Measurements from ENCODE around the gene MAPK8IP1. TPM values are rescaled to one million over a fixed set of nuclear protein-coding genes. Genes with fewer than 3 reads are reported as not detected.

Gene MAPK8IP1
- total RNA-seq, 1 donor = 8.0 TPM

DNA sequence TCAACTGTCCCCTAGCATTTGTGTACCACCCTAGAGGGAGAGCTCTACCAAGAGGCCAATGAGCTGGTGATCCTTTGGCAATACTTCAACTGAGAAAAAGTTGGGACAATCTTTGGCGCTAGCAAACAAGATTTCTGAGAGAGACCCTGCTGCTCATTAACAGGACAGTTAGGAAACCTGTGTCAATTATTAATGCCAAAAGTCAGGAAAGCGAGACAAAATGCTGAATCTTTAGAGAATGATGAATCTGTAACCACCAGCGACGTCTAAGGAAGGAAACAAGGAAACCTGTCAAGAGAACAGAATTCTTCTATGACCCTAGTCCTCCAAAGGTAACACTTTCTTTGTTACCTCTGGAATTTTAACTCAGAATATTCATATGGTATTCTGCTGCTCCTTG lies 56.9 kb downstream of the MAPK8IP1 start:
- Histone ChIP-seq H3K79me2 (ENCODE audit: insufficient read depth, low read length) (no peaks in the 10 kb centered on the region), H3K4me2 (ENCODE audit: insufficient read depth, low read length) (no peak overlapping the region), H3K27me3 (ENCODE audit: insufficient read depth, low read length) (no peaks in the 10 kb centered on the region), H3K4me1 (ENCODE audit: insufficient read depth, low read length) (no peaks in the 10 kb centered on the region), H2AFZ (ENCODE audit: low read length) (no peak overlapping the region), H3K9me3 (ENCODE audit: low read depth, low read length) (no peaks in the 10 kb centered on the region), H3K36me3 (ENCODE audit: insufficient read depth, low read length) (peaks cover 40% of the 10 kb centered on the region), H3K27ac (ENCODE audit: low read depth, low read length) (no peak overlapping the region), H3K4me3 (ENCODE audit: insufficient read depth, low read length) (no peak overlapping the region), H4K20me1 (ENCODE audit: insufficient read depth, low read length) (peaks cover 3% of the 10 kb centered on the region)
- TF ChIP-seq, protein P1, sequence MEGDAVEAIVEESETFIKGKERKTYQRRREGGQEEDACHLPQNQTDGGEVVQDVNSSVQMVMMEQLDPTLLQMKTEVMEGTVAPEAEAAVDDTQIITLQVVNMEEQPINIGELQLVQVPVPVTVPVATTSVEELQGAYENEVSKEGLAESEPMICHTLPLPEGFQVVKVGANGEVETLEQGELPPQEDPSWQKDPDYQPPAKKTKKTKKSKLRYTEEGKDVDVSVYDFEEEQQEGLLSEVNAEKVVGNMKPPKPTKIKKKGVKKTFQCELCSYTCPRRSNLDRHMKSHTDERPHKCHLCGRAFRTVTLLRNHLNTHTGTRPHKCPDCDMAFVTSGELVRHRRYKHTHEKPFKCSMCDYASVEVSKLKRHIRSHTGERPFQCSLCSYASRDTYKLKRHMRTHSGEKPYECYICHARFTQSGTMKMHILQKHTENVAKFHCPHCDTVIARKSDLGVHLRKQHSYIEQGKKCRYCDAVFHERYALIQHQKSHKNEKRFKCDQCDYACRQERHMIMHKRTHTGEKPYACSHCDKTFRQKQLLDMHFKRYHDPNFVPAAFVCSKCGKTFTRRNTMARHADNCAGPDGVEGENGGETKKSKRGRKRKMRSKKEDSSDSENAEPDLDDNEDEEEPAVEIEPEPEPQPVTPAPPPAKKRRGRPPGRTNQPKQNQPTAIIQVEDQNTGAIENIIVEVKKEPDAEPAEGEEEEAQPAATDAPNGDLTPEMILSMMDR (IDR thresholded peaks at IDR 0.05; ENCODE audit: extremely low read depth, low read depth, low read length) = no peak
- DNase-seq (ENCODE audit: insufficient read length, low spot score, missing footprints) = no peak

DNA sequence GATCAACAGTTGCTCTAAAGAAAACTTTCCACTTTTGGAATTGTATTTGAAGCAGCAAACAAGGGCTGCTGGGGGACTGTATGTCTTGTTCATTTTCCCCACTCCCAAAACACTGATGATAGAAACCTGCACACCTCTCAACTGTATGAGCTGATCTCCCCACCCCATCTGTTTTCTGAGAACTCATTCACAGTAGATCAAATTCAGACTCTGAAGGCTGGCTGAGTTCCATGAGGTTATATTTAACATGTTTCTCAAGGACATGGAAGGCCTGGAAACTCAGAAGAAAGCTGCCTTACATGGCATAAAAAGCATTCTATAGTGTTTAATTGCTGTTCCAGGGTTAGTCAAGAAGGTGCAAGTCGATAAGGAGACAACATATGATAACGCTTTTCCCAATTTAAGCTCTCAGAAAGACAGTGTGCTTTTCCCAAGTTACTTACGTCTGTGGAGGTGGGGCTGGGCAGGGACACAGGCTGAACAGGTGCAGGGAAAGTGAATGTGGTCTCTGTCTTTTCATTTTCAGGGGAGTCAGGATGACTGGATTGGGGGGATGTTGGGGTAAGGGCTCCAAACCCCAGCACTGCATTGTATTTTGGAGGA lies 60.0 kb downstream of the MAPK8IP1 start:
- Histone ChIP-seq H3K9me3 (ENCODE audit: low read depth, low read length) (no peaks in the 10 kb centered on the region), H3K4me1 (ENCODE audit: insufficient read depth, low read length) (no peaks in the 10 kb centered on the region), H3K79me2 (ENCODE audit: insufficient read depth, low read length) (no peaks in the 10 kb centered on the region), H2AFZ (ENCODE audit: low read length) (no peak overlapping the region), H3K27ac (ENCODE audit: low read depth, low read length) (no peak overlapping the region), H3K4me2 (ENCODE audit: insufficient read depth, low read length) (no peak overlapping the region), H4K20me1 (ENCODE audit: insufficient read depth, low read length) (no peaks in the 10 kb centered on the region), H3K4me3 (ENCODE audit: insufficient read depth, low read length) (no peak overlapping the region), H3K27me3 (ENCODE audit: insufficient read depth, low read length) (no peaks in the 10 kb centered on the region), H3K36me3 (ENCODE audit: insufficient read depth, low read length) (peaks cover 50% of the 10 kb centered on the region)
- no peak for DNase-seq (ENCODE audit: insufficient read length, low spot score, missing footprints)
- TF ChIP-seq, protein P1 (IDR thresholded peaks at IDR 0.05; ENCODE audit: extremely low read depth, low read depth, low read length) = no peak

GRCh38 chr11:45947885-45948284 lies 62.4 kb downstream of the MAPK8IP1 start:
- Histone ChIP-seq H3K4me3 (ENCODE audit: insufficient read depth, low read length) (no peak overlapping the region), H3K4me2 (ENCODE audit: insufficient read depth, low read length) (no peak overlapping the region), H4K20me1 (ENCODE audit: insufficient read depth, low read length) (no peaks in the 10 kb centered on the region), H3K27ac (ENCODE audit: low read depth, low read length) (no peak overlapping the region), H3K9me3 (ENCODE audit: low read depth, low read length) (no peaks in the 10 kb centered on the region), H3K4me1 (ENCODE audit: insufficient read depth, low read length) (no peaks in the 10 kb centered on the region), H3K27me3 (ENCODE audit: insufficient read depth, low read length) (no peaks in the 10 kb centered on the region), H2AFZ (ENCODE audit: low read length) (no peak overlapping the region), H3K36me3 (ENCODE audit: insufficient read depth, low read length) (peaks cover 40% of the 10 kb centered on the region), H3K79me2 (ENCODE audit: insufficient read depth, low read length) (no peaks in the 10 kb centered on the region)
- TF ChIP-seq, protein P1 (IDR thresholded peaks at IDR 0.05; ENCODE audit: extremely low read depth, low read depth, low read length) = no peak
- no peak for DNase-seq (ENCODE audit: insufficient read length, low spot score, missing footprints)

DNA sequence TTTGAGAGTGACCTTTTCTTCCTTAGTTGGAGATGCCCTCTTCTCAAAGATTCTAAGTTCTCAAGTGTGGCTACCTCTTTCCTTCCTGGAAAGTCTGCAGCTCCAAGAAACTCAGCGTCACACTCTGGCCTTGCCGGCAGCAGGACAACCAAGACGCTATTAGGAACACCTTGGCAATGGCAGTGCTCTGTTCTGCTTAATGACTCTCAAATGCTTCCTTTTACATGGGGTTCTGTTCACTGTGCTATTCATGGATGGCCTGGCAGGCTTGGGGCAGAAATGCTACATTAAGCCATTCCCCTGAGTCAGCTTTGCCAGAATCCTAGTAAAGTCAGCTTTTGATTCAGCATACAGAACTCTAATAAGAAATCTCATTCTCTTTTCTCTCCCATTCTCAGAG lies 62.9 kb downstream of the MAPK8IP1 start:
- H3K27me3 ChIP-seq (ENCODE audit: insufficient read depth, low read length) = no peaks in the 10 kb centered on the region
- TF ChIP-seq, protein P1 (IDR thresholded peaks at IDR 0.05; ENCODE audit: extremely low read depth, low read depth, low read length) = no peak
- no peak overlapping the region for H3K27ac ChIP-seq (ENCODE audit: low read depth, low read length)
- no peaks in the 10 kb centered on the region for H3K4me1 ChIP-seq (ENCODE audit: insufficient read depth, low read length)
- no peak overlapping the region for H3K4me2 ChIP-seq (ENCODE audit: insufficient read depth, low read length)
- DNase-seq (ENCODE audit: insufficient read length, low spot score, missing footprints) = no peak
- no peaks in the 10 kb centered on the region for H3K79me2 ChIP-seq (ENCODE audit: insufficient read depth, low read length)
- no peaks in the 10 kb centered on the region for H4K20me1 ChIP-seq (ENCODE audit: insufficient read depth, low read length)
- H3K4me3 ChIP-seq (ENCODE audit: insufficient read depth, low read length) = no peak overlapping the region
- H3K36me3 ChIP-seq (ENCODE audit: insufficient read depth, low read length) = peaks cover 40% of the 10 kb centered on the region
- H3K9me3 ChIP-seq (ENCODE audit: low read depth, low read length) = no peaks in the 10 kb centered on the region
- no peak overlapping the region for H2AFZ ChIP-seq (ENCODE audit: low read length)
